ENCODE measurements around the gene CD27. TPM values are rescaled to one million over a fixed set of nuclear protein-coding genes. Genes with fewer than 3 reads are reported as not detected.
A peak's percentile ranks its signal among the peaks of the same experiment; 100 is the strongest.

Gene CD27
- total RNA-seq, 1 experiment from 2014 or later: not detected

GRCh38 chr12:6451348-6452244 lies 6.8 kb downstream of the CD27 start, which contains the start of gene TAPBPL:
TAPBPL (plus strand) TSS chr12:6452042; CDS start chr12:6452249, 207 bp downstream.
- no peaks in the 10 kb centered on the region for H3K27me3 Mint-ChIP-seq (ENCODE audit: insufficient read depth, unreplicated experiment)
- TSS peak; percentile 53 for BruUV-seq (replicated peaks)
- H3K4me1 Mint-ChIP-seq (ENCODE audit: insufficient read depth, unreplicated experiment): peaks cover 37% of the 10 kb centered on the region
- ChIA-PET CTCF (interaction anchor here (0.6 to 2.4 kb wide), 10 partner anchors 8 to 688 kb away, joined by 3 to 33 read pairs (median 4); no protein-coding TSS in a partner anchor), POLR2A (interaction anchor here (0.7 to 4.5 kb wide), 27 partner anchors 10 to 247 kb away, joined by 3 to 50 read pairs (median 8); partner anchors contain the start of genes GAPDH, LTBR, MRPL51 and SCNN1A)
- no peaks in the 10 kb centered on the region for H3K9me3 Mint-ChIP-seq (ENCODE audit: unreplicated experiment)
- peak; percentile 72 for DNase-seq (ENCODE audit: unreplicated experiment)
- intact Hi-C loops (cut with micrococcal nuclease): loop anchor here (1.0 kb wide), 1 partner anchor 21 kb away; no protein-coding TSS in a partner anchor
- peaks cover 31% of the 10 kb centered on the region for H3K36me3 Mint-ChIP-seq (ENCODE audit: insufficient read depth, unreplicated experiment)
- H3K4me3 Mint-ChIP-seq (ENCODE audit: unreplicated experiment): peak within 1 kb of the TSS; percentile 94
- no peak for TF ChIP-seq CTCF (IDR thresholded peaks at IDR 0.05; ENCODE audit: unreplicated experiment)
- H3K27ac Mint-ChIP-seq (ENCODE audit: low read depth, unreplicated experiment): peak within 1 kb of the TSS; percentile 98

GRCh38 chr12:6452245-6452943 lies 7.6 kb downstream of the CD27 start:
- Mint-ChIP-seq H3K27ac (ENCODE audit: low read depth, unreplicated experiment) (peak overlapping the region; percentile 98), H3K4me1 (ENCODE audit: insufficient read depth, unreplicated experiment) (peaks cover 37% of the 10 kb centered on the region), H3K27me3 (ENCODE audit: insufficient read depth, unreplicated experiment) (no peaks in the 10 kb centered on the region), H3K9me3 (ENCODE audit: unreplicated experiment) (no peaks in the 10 kb centered on the region), H3K4me3 (ENCODE audit: unreplicated experiment) (peak overlapping the region; percentile 94), H3K36me3 (ENCODE audit: insufficient read depth, unreplicated experiment) (peaks cover 37% of the 10 kb centered on the region)
- intact Hi-C loops (cut with micrococcal nuclease): no loop called here
- DNase-seq (ENCODE audit: unreplicated experiment): no peak
- POLR2A ChIA-PET: interaction anchor here (0.6 to 4.5 kb wide), 24 partner anchors 10 to 362 kb away, joined by 3 to 50 read pairs (median 9); partner anchors contain the start of genes GAPDH, LTBR, MRPL51 and SCNN1A
- CTCF ChIA-PET: interaction anchor here (0.6 to 2.4 kb wide), 10 partner anchors 9 to 687 kb away, joined by 3 to 33 read pairs (median 4); partner anchors contain the start of gene VAMP1
- no TSS peak for BruUV-seq (replicated peaks)
- TF ChIP-seq CTCF (IDR thresholded peaks at IDR 0.05; ENCODE audit: unreplicated experiment): no peak

GRCh38 chr12:6452944-6453630 lies 8.3 kb downstream of the CD27 start:
- no peak for TF ChIP-seq CTCF (IDR thresholded peaks at IDR 0.05; ENCODE audit: unreplicated experiment)
- Mint-ChIP-seq H3K9me3 (ENCODE audit: unreplicated experiment) (no peaks in the 10 kb centered on the region), H3K36me3 (ENCODE audit: insufficient read depth, unreplicated experiment) (peaks cover 44% of the 10 kb centered on the region), H3K27me3 (ENCODE audit: insufficient read depth, unreplicated experiment) (no peaks in the 10 kb centered on the region), H3K27ac (ENCODE audit: low read depth, unreplicated experiment) (peak overlapping the region; percentile 98), H3K4me1 (ENCODE audit: insufficient read depth, unreplicated experiment) (peaks cover 33% of the 10 kb centered on the region), H3K4me3 (ENCODE audit: unreplicated experiment) (peak overlapping the region; percentile 94)
- ChIA-PET POLR2A (interaction anchor here (0.6 to 4.5 kb wide), 14 partner anchors 9 to 363 kb away, joined by 3 to 50 read pairs (median 14); partner anchors contain the start of genes GAPDH, LTBR, MRPL51 and SCNN1A), CTCF (interaction anchor here (0.6 to 4.7 kb wide), 6 partner anchors 12 to 109 kb away, joined by 3 to 33 read pairs (median 10); partner anchors contain the start of gene VAMP1)
- no peak for DNase-seq (ENCODE audit: unreplicated experiment)
- intact Hi-C loops (cut with micrococcal nuclease): no loop called here
- no TSS peak for BruUV-seq (replicated peaks)

Data from MCF 10A (cell line).